A549 (cell line): ENCODE data around the gene THADA. TPM values are rescaled to one million over a fixed set of nuclear protein-coding genes. Genes with fewer than 3 reads are reported as not detected.

Source experiments
- ATAC-seq, 2 experiments: fragments of 200-7000 bp in 1 of 2; fragments of >200 bp in 1 of 2; cut with Nextera tagmentation in 1 of 2; cut with Tn5 transposase in 1 of 2; 3 replicates each; pipeline versions ENCODE4 v1.8.0 to v1.9.1; 2018 to 2020; ENCODE audit warnings: mild to moderate bottlenecking in 1 of 2, moderate library complexity in 1 of 2
- CTCF ChIA-PET: fragments of 300-600 bp; sonication (Branson Sonifier 250); formaldehyde crosslinking; extraction: SDS; loops from one replicate; lab custom pipeline; 2021; ENCODE audit warnings: antibody characterized with exemption, inconsistent platforms; lab: Yijun Ruan, JAX
- POLR2A ChIA-PET: fragments of 350-600 bp; formaldehyde crosslinking; extraction: SDS; loops from one replicate; lab custom pipeline; 2021; ENCODE audit warnings: antibody characterized with exemption, inconsistent platforms; lab: Yijun Ruan, JAX
- DNase-seq, 2 experiments: peaks; one replicate each; pipeline versions ENCODE4 v3.0.0 to v3.0.0-alpha.2; 2011 to 2016; ENCODE audit warnings: low read depth in 1 of 2, low spot score in 1 of 2
- FAIRE-seq: peaks from 2 replicates; lab custom pipeline; 2011; peaks lifted over from hg19 to GRCh38; lab: Jason Lieb, UNC
- H3K27ac ChIP-seq, 2 experiments: fragments of >200 bp; sonication (Bioruptor Twin); formaldehyde crosslinking; 3 replicates each; pipeline ENCODE4 v1.5.1; 2016 to 2017
- H3K4me1 ChIP-seq: fragments of >200 bp; sonication (Bioruptor Twin); formaldehyde crosslinking; 3 replicates; pipeline ENCODE4 v1.6.1; 2016
- H3K4me2 ChIP-seq: fragments of >200 bp; sonication (Bioruptor Twin); formaldehyde crosslinking; 3 replicates; pipeline ENCODE4 v1.6.1; 2016
- H3K4me3 ChIP-seq: fragments of >200 bp; sonication (Bioruptor Twin); formaldehyde crosslinking; 3 replicates; pipeline ENCODE4 v1.5.1; 2016
- H3K9me3 ChIP-seq: fragments of >200 bp; sonication (Bioruptor Twin); formaldehyde crosslinking; 3 replicates; pipeline ENCODE4 v1.6.1; 2016
- BHLHE40 ChIP-seq: IDR thresholded peaks from 2 replicates; pipeline ENCODE4 v1.6.1; 2012; ENCODE audit warnings: low read depth, low read length, inconsistent platforms
- CBX8 ChIP-seq: fragments of 200-600 bp; sonication (generic); IDR thresholded peaks from 2 replicates; pipeline ENCODE4 v1.6.1; 2016
- CEBPB ChIP-seq, 2 experiments: fragments of >200 bp in 1 of 2; sonication (Bioruptor Twin) in 1 of 2; formaldehyde crosslinking in 1 of 2; IDR thresholded peaks; 2 replicates each; pipeline ENCODE4 v1.6.1; 2012 to 2016
- CHD2 ChIP-seq: fragments of 150-350 bp; IDR thresholded peaks from 2 replicates; pipeline ENCODE4 v1.6.1; 2014; ENCODE audit warnings: low read length; ENCODE audit not compliant: partially characterized antibody
- CHD4 ChIP-seq: fragments of 200-600 bp; sonication (generic); IDR thresholded peaks from 2 replicates; pipeline ENCODE4 v1.6.1; 2016; ENCODE audit warnings: antibody characterized with exemption, mild to moderate bottlenecking, borderline replicate concordance
- EP300 ChIP-seq, 2 experiments: fragments of >200 bp; sonication (Bioruptor Twin); formaldehyde crosslinking; IDR thresholded peaks; 2 replicates in 1 of 2; 3 replicates in 1 of 2; pipeline ENCODE4 v1.6.1; 2016 to 2017
- FOSB ChIP-seq: fragments of 250-450 bp; sonication (Bioruptor Pico); IDR thresholded peaks from 2 replicates; pipeline ENCODE4 v1.5.0; 2020; ENCODE audit warnings: mild to moderate bottlenecking, moderate library complexity
- FOXS1 ChIP-seq: fragments of 250-450 bp; sonication (Bioruptor Pico); IDR thresholded peaks from 2 replicates; pipeline ENCODE4 v1.5.0; 2020; ENCODE audit warnings: mild to moderate bottlenecking, moderate library complexity
- HEYL ChIP-seq: fragments of 250-450 bp; sonication (Bioruptor Pico); IDR thresholded peaks from 2 replicates; pipeline ENCODE4 v1.8.0; 2021; ENCODE audit warnings: mild to moderate bottlenecking, moderate library complexity
- HOXB13 ChIP-seq: fragments of 250-450 bp; sonication (Bioruptor Pico); IDR thresholded peaks from 2 replicates; pipeline ENCODE4 v1.5.0; 2020; ENCODE audit warnings: low read depth, mild to moderate bottlenecking, moderate library complexity
- JUN ChIP-seq, 2 experiments: fragments of >200 bp; sonication (Bioruptor Twin); formaldehyde crosslinking; IDR thresholded peaks; 2 replicates in 1 of 2; 3 replicates in 1 of 2; pipeline ENCODE4 v1.6.1; 2016 to 2017
- NFE2L2 ChIP-seq: fragments of 150-350 bp; conservative IDR thresholded peaks from 2 replicates; pipeline ENCODE4 v1.6.1; 2014; ENCODE audit warnings: low read length
- NPAS2 ChIP-seq: fragments of 250-450 bp; sonication (Bioruptor Pico); IDR thresholded peaks from 2 replicates; pipeline ENCODE4 v1.8.0; 2022; ENCODE audit warnings: mild to moderate bottlenecking, moderate library complexity, borderline replicate concordance
- RAD21 ChIP-seq, 2 experiments: fragments of >200 bp in 1 of 2; sonication (Bioruptor Twin) in 1 of 2; formaldehyde crosslinking in 1 of 2; IDR thresholded peaks in 1 of 2; conservative IDR thresholded peaks in 1 of 2; 2 replicates in 1 of 2; 3 replicates in 1 of 2; pipeline ENCODE4 v1.6.1; 2012 to 2018; ENCODE audit warnings: inconsistent platforms in 1 of 2
- SREBF2 ChIP-seq: fragments of 450-650 bp; IDR thresholded peaks from 2 replicates; pipeline ENCODE4 v1.6.1; 2014; ENCODE audit warnings: mild to moderate bottlenecking, moderate library complexity
- ZC3H11A ChIP-seq: fragments of 450-650 bp; IDR thresholded peaks from 2 replicates; pipeline ENCODE4 v1.6.1; 2014; ENCODE audit warnings: antibody characterized with exemption, mild to moderate bottlenecking
- ZNF302 ChIP-seq: fragments of 250-450 bp; sonication (Bioruptor Pico); IDR thresholded peaks from 2 replicates; pipeline ENCODE4 v1.9.0; 2021; ENCODE audit warnings: inconsistent platforms, mild to moderate bottlenecking, moderate library complexity
- WGBS: methylation state at CpG from one replicate; pipeline ENCODE4 v1.1.6; 2017; ENCODE audit errors: missing lambda C conversion rate; 5-methylcytosine and 5-hydroxymethylcytosine counted together
- polyA plus RNA-seq, 4 experiments: library from polyadenylated mRNA; depleted of rRNA in 3 of 4; stranded (reverse); fragments of >200 nt; fragmentation: RNase III in 1 of 4; extraction: RNeasy Plus Mini Kit Qiagen cat#74134 plus additional on column Dnase treatment in 1 of 4; gene quantifications; 2 replicates in 3 of 4; 3 replicates in 1 of 4; pipeline ENCODE4 v1.2.3, GENCODE V29; 2011 to 2017
- TF ChIP-seq, protein P1 (sequence below): fragments of 250-450 bp; sonication (Bioruptor Pico); IDR thresholded peaks from 2 replicates; pipeline ENCODE4 v1.5.0; 2020; ENCODE audit warnings: low read depth, mild to moderate bottlenecking, moderate library complexity
- TF ChIP-seq, protein P2 (sequence below): fragments of 450-650 bp; IDR thresholded peaks from 2 replicates; pipeline ENCODE4 v1.6.1; 2014; ENCODE audit warnings: antibody characterized with exemption
- TF ChIP-seq, protein P3 (sequence below): IDR thresholded peaks from 2 replicates; pipeline ENCODE4 v1.6.1; 2012
- TF ChIP-seq, protein P4 (sequence below): fragments of 250-450 bp; sonication (Bioruptor Pico); IDR thresholded peaks from 2 replicates; pipeline ENCODE4 v1.5.0; 2021; ENCODE audit warnings: mild to moderate bottlenecking, moderate library complexity, borderline replicate concordance

Gene THADA
- polyA plus RNA-seq, 2 of the 4 experiments (the other 2 are of a cell fraction) = 21.8 to 37.9 TPM

DNA sequence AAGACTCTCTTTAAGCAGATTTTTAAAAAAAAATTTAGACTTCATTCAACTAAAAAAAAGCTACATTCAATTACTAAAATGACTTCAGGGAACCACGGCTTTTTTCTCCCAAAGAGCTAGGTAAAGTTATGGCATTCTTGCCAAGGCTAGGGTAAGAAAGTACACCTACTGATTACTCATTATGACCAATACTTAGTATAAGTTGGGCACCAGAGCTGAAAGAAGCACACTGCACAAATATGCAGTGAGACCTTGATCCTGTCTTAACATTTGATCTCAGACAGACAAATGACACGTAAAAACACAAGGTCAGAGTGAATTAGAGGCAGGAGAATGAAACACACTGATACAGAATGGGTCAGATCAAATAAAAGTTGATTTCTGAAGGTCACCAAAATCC lies 88.7 kb downstream of the THADA start:
- no peaks in the 10 kb centered on the region for H3K9me3 ChIP-seq
- H3K4me3 ChIP-seq = no peak overlapping the region
- FAIRE-seq (peak; percentile 73), DNase-seq (no peak), ATAC-seq (no peak)
- H3K4me2 ChIP-seq = no peak overlapping the region
- no peak overlapping the region for H3K27ac ChIP-seq
- H3K4me1 ChIP-seq = 0 out of 3 replicates have a peak, but pooled peaks cover 4% of the 10 kb centered on the region
- POLR2A ChIA-PET = no interaction called here
- CTCF ChIA-PET = interaction anchor here (0.6 to 0.9 kb wide), 2 partner anchors 61 to 278 kb away, joined by 3 to 5 read pairs; no protein-coding TSS in a partner anchor
- WGBS = 78% methylated on average over 2 of the region's 2 CpGs
- no peak for TF ChIP-seq HOXB13 (CRISPR knock-in tag)
- TF ChIP-seq, protein P1, sequence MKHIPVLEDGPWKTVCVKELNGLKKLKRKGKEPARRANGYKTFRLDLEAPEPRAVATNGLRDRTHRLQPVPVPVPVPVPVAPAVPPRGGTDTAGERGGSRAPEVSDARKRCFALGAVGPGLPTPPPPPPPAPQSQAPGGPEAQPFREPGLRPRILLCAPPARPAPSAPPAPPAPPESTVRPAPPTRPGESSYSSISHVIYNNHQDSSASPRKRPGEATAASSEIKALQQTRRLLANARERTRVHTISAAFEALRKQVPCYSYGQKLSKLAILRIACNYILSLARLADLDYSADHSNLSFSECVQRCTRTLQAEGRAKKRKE (CRISPR knock-in tag) = no peak
- TF ChIP-seq CHD4 = no peak
- TF ChIP-seq, protein P2, sequence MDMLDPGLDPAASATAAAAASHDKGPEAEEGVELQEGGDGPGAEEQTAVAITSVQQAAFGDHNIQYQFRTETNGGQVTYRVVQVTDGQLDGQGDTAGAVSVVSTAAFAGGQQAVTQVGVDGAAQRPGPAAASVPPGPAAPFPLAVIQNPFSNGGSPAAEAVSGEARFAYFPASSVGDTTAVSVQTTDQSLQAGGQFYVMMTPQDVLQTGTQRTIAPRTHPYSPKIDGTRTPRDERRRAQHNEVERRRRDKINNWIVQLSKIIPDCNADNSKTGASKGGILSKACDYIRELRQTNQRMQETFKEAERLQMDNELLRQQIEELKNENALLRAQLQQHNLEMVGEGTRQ = no peak
- no peak for TF ChIP-seq HEYL (CRISPR knock-in tag)
- no peak for TF ChIP-seq NPAS2 (CRISPR knock-in tag)
- TF ChIP-seq CBX8 = no peak
- no peak for TF ChIP-seq SREBF2
- no peak for TF ChIP-seq NFE2L2
- TF ChIP-seq RAD21 (conservative IDR thresholded peaks at IDR 0.05 in 1 of 2, IDR thresholded peaks at IDR 0.05 in 1 of 2) = no peak
- no peak for TF ChIP-seq ZNF302 (CRISPR knock-in tag)
- TF ChIP-seq, protein P3, sequence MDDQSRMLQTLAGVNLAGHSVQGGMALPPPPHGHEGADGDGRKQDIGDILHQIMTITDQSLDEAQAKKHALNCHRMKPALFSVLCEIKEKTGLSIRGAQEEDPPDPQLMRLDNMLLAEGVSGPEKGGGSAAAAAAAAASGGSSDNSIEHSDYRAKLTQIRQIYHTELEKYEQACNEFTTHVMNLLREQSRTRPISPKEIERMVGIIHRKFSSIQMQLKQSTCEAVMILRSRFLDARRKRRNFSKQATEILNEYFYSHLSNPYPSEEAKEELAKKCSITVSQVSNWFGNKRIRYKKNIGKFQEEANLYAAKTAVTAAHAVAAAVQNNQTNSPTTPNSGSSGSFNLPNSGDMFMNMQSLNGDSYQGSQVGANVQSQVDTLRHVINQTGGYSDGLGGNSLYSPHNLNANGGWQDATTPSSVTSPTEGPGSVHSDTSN = no peak
- TF ChIP-seq FOSB (CRISPR knock-in tag) = no peak
- no peak for TF ChIP-seq BHLHE40
- TF ChIP-seq FOXS1 = no peak
- no peak for TF ChIP-seq CEBPB (IDR thresholded peaks at IDR 0.05)
- no peak for TF ChIP-seq EP300 (IDR thresholded peaks at IDR 0.05)
- TF ChIP-seq, protein P4, sequence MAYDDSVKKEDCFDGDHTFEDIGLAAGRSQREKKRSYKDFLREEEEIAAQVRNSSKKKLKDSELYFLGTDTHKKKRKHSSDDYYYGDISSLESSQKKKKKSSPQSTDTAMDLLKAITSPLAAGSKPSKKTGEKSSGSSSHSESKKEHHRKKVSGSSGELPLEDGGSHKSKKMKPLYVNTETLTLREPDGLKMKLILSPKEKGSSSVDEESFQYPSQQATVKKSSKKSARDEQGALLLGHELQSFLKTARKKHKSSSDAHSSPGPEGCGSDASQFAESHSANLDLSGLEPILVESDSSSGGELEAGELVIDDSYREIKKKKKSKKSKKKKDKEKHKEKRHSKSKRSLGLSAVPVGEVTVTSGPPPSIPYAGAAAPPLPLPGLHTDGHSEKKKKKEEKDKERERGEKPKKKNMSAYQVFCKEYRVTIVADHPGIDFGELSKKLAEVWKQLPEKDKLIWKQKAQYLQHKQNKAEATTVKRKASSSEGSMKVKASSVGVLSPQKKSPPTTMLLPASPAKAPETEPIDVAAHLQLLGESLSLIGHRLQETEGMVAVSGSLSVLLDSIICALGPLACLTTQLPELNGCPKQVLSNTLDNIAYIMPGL (CRISPR knock-in tag) = no peak
- no peak for TF ChIP-seq JUN (IDR thresholded peaks at IDR 0.05)

DNA sequence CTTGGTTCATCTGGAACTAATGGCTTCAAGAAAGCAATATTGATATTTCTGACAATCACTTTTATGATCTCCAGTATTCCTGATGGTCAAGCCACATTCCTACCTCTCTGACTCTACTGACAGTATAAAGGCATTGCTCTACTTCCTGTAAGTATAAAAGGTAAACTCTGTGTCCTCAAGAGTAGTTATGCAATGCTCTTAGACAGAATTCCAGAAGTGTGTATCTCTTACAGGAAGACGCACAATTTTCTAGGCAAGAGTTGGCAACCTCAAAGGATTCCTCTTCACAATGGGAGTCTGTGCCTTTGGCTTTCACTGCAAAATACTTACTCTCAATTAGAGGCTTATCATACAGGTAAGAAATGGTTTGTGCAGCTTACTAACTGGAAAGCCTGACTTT lies 100.1 kb downstream of the THADA start:
- H3K4me2 ChIP-seq = no peak overlapping the region
- H3K4me1 ChIP-seq = no peaks in the 10 kb centered on the region
- H3K27ac ChIP-seq = no peak overlapping the region
- FAIRE-seq = no peak
- H3K9me3 ChIP-seq = no peaks in the 10 kb centered on the region
- ChIA-PET CTCF (interaction anchor here (1.5 kb wide), 1 partner anchor 549 kb away, joined by 3 read pairs; no protein-coding TSS in a partner anchor), POLR2A (no interaction called here)
- no peak overlapping the region for H3K4me3 ChIP-seq
- ATAC-seq = no peak
- DNase-seq = no peak
- TF ChIP-seq ZC3H11A (no peak), CEBPB (IDR thresholded peaks at IDR 0.05) (peak; percentile 14 to 37; a peak in 2 of 4 replicates), CHD2 (no peak)
- WGBS = 73% methylated on average over 1 of the region's 1 CpG
